Body of pancreas (tissue), 4 donors: Measurements from ENCODE around the gene SERPINB7.

ENCODE experiments used
- CTCF ChIP-seq, 7 experiments: fragments of 450-650 bp in 4 of 7; fragments of 200-600 bp in 3 of 7; sonication (generic) in 3 of 7; IDR thresholded peaks; one replicate each; pipeline ENCODE4 v1.5.1; 2016 to 2019; ENCODE audit warnings: antibody characterized with exemption in 7 of 7
- POLR2A ChIP-seq, 3 donors: fragments of 450-650 bp; IDR thresholded peaks; one replicate each; pipeline ENCODE4 v1.6.1; 2016; ENCODE audit warnings: antibody characterized with exemption in 3 of 3, mild to moderate bottlenecking in 2 of 3

DNA sequence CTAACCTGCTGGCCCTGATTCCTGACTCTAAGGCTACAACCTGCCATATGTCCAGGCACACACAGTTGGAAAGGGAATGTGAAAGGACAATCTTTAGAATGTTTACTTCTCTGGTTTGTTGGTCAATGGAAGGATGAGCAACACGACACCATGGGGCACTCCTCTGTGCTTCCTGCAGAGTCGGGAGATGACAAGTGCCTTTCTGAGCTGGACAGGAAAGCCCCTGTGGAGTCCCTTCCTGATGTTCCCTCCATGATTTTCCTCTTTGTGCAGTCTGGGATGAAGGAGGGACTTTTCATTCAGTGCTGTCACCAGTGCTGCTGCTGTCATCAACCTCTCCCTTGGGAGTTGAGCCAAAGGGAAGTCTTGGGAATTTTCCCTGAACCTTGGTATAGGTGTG is 22.6 kb upstream of the SERPINB7 start:
- TF ChIP-seq CTCF (IDR thresholded peaks at IDR 0.05) (no peak), POLR2A (IDR thresholded peaks at IDR 0.05) (no peak)
